Uterus (tissue), 2 donors: Measurements from ENCODE around the gene GSTM3.

Experiments
- CTCF ChIP-seq, 4 experiments: fragments of 200-600 bp in 2 of 4; fragments of 450-650 bp in 2 of 4; sonication (generic) in 2 of 4; IDR thresholded peaks; one replicate each; pipeline ENCODE4 v1.5.1; 2016 to 2019; ENCODE audit warnings: antibody characterized with exemption in 4 of 4, mild to moderate bottlenecking in 2 of 4, moderate library complexity in 1 of 4
- POLR2A ChIP-seq, 2 donors: fragments of 450-650 bp; IDR thresholded peaks; one replicate each; pipeline ENCODE4 v1.6.1; 2016; ENCODE audit warnings: antibody characterized with exemption in 2 of 2, mild to moderate bottlenecking in 1 of 2, moderate library complexity in 1 of 2

GRCh38 chr1:109773900-109774485 is 33.2 kb upstream of the GSTM3 start:
- TF ChIP-seq CTCF (IDR thresholded peaks at IDR 0.05) (no peak), POLR2A (IDR thresholded peaks at IDR 0.05) (no peak)
